Heart left ventricle (tissue), 13 donors: Measurements from ENCODE around the gene MALSU1.

Experiments used
- CTCF ChIP-seq, 12 donors: fragments of 200-600 bp; sonication (generic) in 4 of 12; IDR thresholded peaks; one replicate each; pipeline versions ENCODE4 v1.5.0 to v1.8.0; 2018 to 2022; ENCODE audit warnings: antibody characterized with exemption in 12 of 12, mild to moderate bottlenecking in 5 of 12
- POLR2A ChIP-seq, 2 donors: fragments of 450-650 bp; IDR thresholded peaks; one replicate each; pipeline ENCODE4 v1.6.1; 2017; ENCODE audit warnings: antibody characterized with exemption in 2 of 2, mild to moderate bottlenecking in 2 of 2, moderate library complexity in 2 of 2
- donor health status: ischemic (EF 13 %, LVEDD 7.1; RV severe dilation, severe dysfunction).
- donor health status: DM: no; HTN: yes; CAD: no.
- donor health status: DM: no; HTN: no; CAD: no.
- donor health status: ischemic (EF 25% LVEDD 6.9; RV normal size, moderate dysfunction).
- donor health status: ischemic (EF 25% LVEDD 5.7; RV mildly dilated, moderate dysfunction).
- donor health status: ischemic (EF 35%, LVEDD 5.7; RV mildly dilated, moderate dysfunction).
- donor health status: nonischemic (EF 11% LVEDD 7.7; RV severe dilation, severe dysfunction).
- donor health status: DM: yes; HTN: yes; CAD: no.
- donor health status: PGD.
- donor health status: ischemic (EF 29% LVEDD 5.4; RV normal size, mild dysfunction).
- donor health status: nonischemic (EF 23%, LVEDD 6.1; RV moderate dilation, normal function).

- TF ChIP-seq CTCF (IDR thresholded peaks at IDR 0.05) (no peak), POLR2A (IDR thresholded peaks at IDR 0.05) (no peak)
Measured at GRCh38 chr7:23333671-23334246, 34.6 kb downstream of the MALSU1 start.
